Ovary (tissue), 9 donors: ENCODE data around the gene ULK2. TPM values are rescaled to one million over a fixed set of nuclear protein-coding genes. Genes with fewer than 3 reads are reported as not detected.

Source experiments
- DNase-seq, 5 donors: peaks; one replicate each; pipeline ENCODE4 v3.0.0-alpha.2; 2019 to 2020
- H3K27ac ChIP-seq, 2 donors: fragments of 200-600 bp; one replicate each; pipeline versions ENCODE4 v1.5.1 to v1.8.0; 2019 to 2022
- H3K27me3 ChIP-seq: fragments of 200-600 bp; one replicate; pipeline ENCODE4 v1.8.0; 2022
- H3K36me3 ChIP-seq: fragments of 200-600 bp; sonication (generic); one replicate; pipeline ENCODE4 v1.5.1; 2019
- H3K4me1 ChIP-seq: one replicate; pipeline ENCODE4 v1.8.1; 2013; ENCODE audit warnings: mild to moderate bottlenecking, moderate library complexity; ENCODE audit not compliant: insufficient read depth
- H3K4me3 ChIP-seq: fragments of 200-600 bp; sonication (generic); one replicate; pipeline ENCODE4 v1.5.1; 2017
- H3K9me3 ChIP-seq, 2 donors: fragments of 200-600 bp in 1 of 2; sonication (generic) in 1 of 2; one replicate each; pipeline versions ENCODE4 v1.5.1 to v1.8.1; 2013 to 2019; ENCODE audit warnings: mild to moderate bottlenecking in 1 of 2, moderate library complexity in 1 of 2
- CTCF ChIP-seq, 3 donors: fragments of 450-650 bp in 2 of 3; fragments of 200-600 bp in 1 of 3; IDR thresholded peaks; one replicate each; pipeline versions ENCODE4 v1.5.1 to v1.8.0; 2016 to 2022; ENCODE audit warnings: antibody characterized with exemption in 3 of 3, mild to moderate bottlenecking in 1 of 3
- EP300 ChIP-seq: sonication (generic); formaldehyde crosslinking; IDR thresholded peaks from one replicate; pipeline ENCODE4 v1.6.1; 2017; ENCODE audit warnings: antibody characterized with exemption
- POLR2A ChIP-seq: fragments of 450-650 bp; IDR thresholded peaks from one replicate; pipeline ENCODE4 v1.6.1; 2017; ENCODE audit warnings: antibody characterized with exemption, mild to moderate bottlenecking, moderate library complexity
- WGBS, 3 donors: extraction: QIAGEN DNeasy Blood & Tissue Kit in 1 of 3; methylation state at CpG; one replicate each; pipeline versions ENCODE4 v1.1.5 to v1.1.7; 2013 to 2017; 5-methylcytosine and 5-hydroxymethylcytosine counted together
- intact Hi-C, 4 donors: fragments of 100-400 bp; cut with DNase I; formaldehyde crosslinking; loops; one replicate each; pipeline versions ENCODE4 v1.11.0 to v1.15.1; 2022 to 2023
- polyA plus RNA-seq, 2 donors: library from polyadenylated mRNA; stranded (reverse); fragments of 200-250 nt in 1 of 2; fragments of 350-450 nt in 1 of 2; fragmentation: Illumina TruSeq in 1 of 2; extraction: RNeasy Lipid Tissue Mini Kit (QIAGEN cat#74804) in 1 of 2; gene quantifications; one replicate each; pipeline ENCODE4 v1.2.3, GENCODE V29; 2013 to 2014
- small RNA-seq: library from RNA; depleted of rRNA; stranded (forward); fragments of <200 nt; gene quantifications from one replicate; pipeline ENCODE3, GENCODE V24; 2016
- total RNA-seq, 7 donors: library from RNA; depleted of rRNA in 2 of 7; stranded (reverse); fragments of >200 nt in 2 of 7; fragmentation: NEBNext Ultra II Directional in 3 of 7; extraction: Animal tissue kit (Norgen Biotek cat#: 25700) in 3 of 7; gene quantifications; one replicate each; pipeline versions ENCODE4 v1.1.0 to v1.2.4, GENCODE V29; 2016 to 2023
- donor health status: DM: no; HTN: no; CAD: no; lungs with moderate emphysema.
- donor health status: DM: no; HTN: no; CAD: no.
- donor health status: Bipolar disorder and iron deficiency.
- donor health status: DM: yes; HTN: yes; CAD: no.
- donor health status: DM: no; HTN: no; CAD: no.
- donor health status: DM: yes; HTN: yes; CAD: no.

ULK2 gene
- total and polyA plus RNA-seq, 9 donors: 13.8 to 24.5 (median 20.8) TPM

- peaks cover 27% of the 10 kb centered on the region for H3K4me1 ChIP-seq
- no peak overlapping the region for H3K27ac ChIP-seq
- no peaks in the 10 kb centered on the region for H3K9me3 ChIP-seq
- H3K4me3 ChIP-seq: no peak overlapping the region
- TF ChIP-seq POLR2A (no peak), CTCF (IDR thresholded peaks at IDR 0.05) (no peak), EP300 (no peak)
- WGBS, 3 donors: 100% methylated on average over 1 of the region's 1 CpG
- no peaks in the 10 kb centered on the region for H3K36me3 ChIP-seq
- DNase-seq: peak in 1 of 5 donors; percentile 18
- intact Hi-C loops: loop anchor here in 1 of 4 donors (10.0 kb wide), 1 partner anchor 59 kb away; no protein-coding TSS in a partner anchor
- H3K27me3 ChIP-seq: no peaks in the 10 kb centered on the region
These were observed 143.8 kb downstream of the ULK2 start for GRCh38 chr17:19723964-19724363.

Small RNA genes within 50 kb of the gene (small RNA-seq; reads per million reads assigned to genes)
- gene AC015726.2: not detected

Other genes with a start within 250 kb of the ULK2 start
- gene ALDH3A2, start 219.2 kb downstream of the ULK2 start, total RNA-seq: 100 to 1,000 TPM in 1 of 7 donors, 10 to 100 TPM in 6; 48.0 to 109 (median 74.6) TPM
- gene ALDH3A2, start 219.2 kb downstream of the ULK2 start, polyA plus RNA-seq: 100 to 1,000 TPM in 1 of 2 donors, 10 to 100 TPM in 1; 31.1 to 126 TPM
- gene SLC47A2, start 151.4 kb downstream of the ULK2 start, total RNA-seq: 10 to 100 TPM in 1 of 7 donors, under 1 TPM in 2, not detected in 4; 0.87 to 29.4 (median 1.00) TPM
- not detected for gene SLC47A2, start 151.4 kb downstream of the ULK2 start, polyA plus RNA-seq
- gene ALDH3A1, start 119.6 kb downstream of the ULK2 start, total RNA-seq: 10 to 100 TPM in 1 of 7 donors, 1 to 10 TPM in 1, under 1 TPM in 3, not detected in 2; 0.66 to 12.8 (median 0.90) TPM
- under 1 TPM in 1 of 2 donors, not detected in 1; 0.17 TPM for gene ALDH3A1, start 119.6 kb downstream of the ULK2 start, polyA plus RNA-seq
- 10 to 100 TPM; 15.9 to 40.3 (median 33.5) TPM for gene AKAP10, start 109.9 kb upstream of the ULK2 start, total RNA-seq
- gene AKAP10, start 109.9 kb upstream of the ULK2 start, polyA plus RNA-seq: 10 to 100 TPM; 13.9 to 22.8 TPM
- 10 to 100 TPM; 34.7 to 86.5 (median 68.7) TPM for gene SPECC1, start 141.4 kb upstream of the ULK2 start, total RNA-seq
- gene SPECC1, start 141.4 kb upstream of the ULK2 start, polyA plus RNA-seq: 10 to 100 TPM; 39.5 to 47.8 TPM